ENCODE data around the gene ANKRD24.

- no peak for TF ChIP-seq REST (IDR thresholded peaks at IDR 0.05)
- TF ChIP-seq CTCF (IDR thresholded peaks at IDR 0.05; ENCODE audit: low read depth, low read length, missing input control): no peak
- TF ChIP-seq JUND (IDR thresholded peaks at IDR 0.05): no peak
- TF ChIP-seq SP1 (IDR thresholded peaks at IDR 0.05): no peak
Observed at GRCh38 chr19:4174895-4175668, 7.4 kb upstream of the ANKRD24 start.

Measured in liver (tissue), 3 donors.